Measurements from ENCODE around the gene FBXW10B.
"Not testable (repeated sequence)": the region's sequence is repeated elsewhere in the genome, so short reads cannot be mapped to it uniquely, and the experiment has no call there.

Gene FBXW10B

DNA sequence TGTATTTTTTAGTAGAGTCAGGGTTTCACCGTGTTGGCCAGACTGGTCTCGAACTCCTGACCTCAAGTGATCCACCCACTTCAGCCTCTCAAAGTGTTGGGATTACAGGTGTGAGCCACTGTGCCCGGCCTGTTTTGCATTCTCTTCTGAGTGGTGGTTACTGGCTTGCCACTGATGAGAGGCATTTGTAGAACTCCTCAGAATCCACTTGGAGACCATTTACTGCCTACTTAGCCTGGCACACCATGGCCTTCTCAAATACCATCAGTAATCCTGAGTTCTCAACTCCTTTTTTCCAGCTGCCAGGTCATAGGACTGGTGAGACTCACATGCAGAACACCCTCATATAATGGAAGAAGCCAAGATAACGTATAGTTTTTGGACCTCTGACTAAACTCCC lies 22.5 kb upstream of the FBXW10B start:
- DNase-seq (ENCODE audit: low spot score) = not testable (repeated sequence)

DNA sequence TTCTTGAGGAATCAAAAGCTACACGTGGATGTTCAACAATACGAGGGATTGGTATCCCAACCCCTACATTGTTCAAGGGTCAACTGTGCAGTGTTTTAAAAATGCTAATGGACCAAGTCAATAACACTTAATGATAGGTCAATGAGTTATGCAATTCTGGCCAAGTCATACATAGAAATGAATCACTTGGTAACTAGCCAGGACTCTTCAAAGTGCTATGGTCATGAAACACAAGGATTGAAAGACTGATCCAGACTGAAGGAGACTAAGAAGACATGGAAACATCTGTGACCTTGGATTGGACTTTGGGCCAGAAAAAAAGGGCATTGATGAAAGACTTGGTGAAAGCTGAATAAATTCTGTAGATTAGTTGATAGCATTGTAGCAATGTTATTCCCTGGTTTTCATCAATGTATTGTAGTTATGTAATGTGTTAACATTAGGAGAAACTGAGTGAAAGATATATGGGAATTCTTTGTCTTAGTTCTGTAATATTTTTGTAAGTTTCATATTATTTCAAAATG lies 11.5 kb upstream of the FBXW10B start:
- not testable (repeated sequence) for DNase-seq (ENCODE audit: low spot score)

DNA sequence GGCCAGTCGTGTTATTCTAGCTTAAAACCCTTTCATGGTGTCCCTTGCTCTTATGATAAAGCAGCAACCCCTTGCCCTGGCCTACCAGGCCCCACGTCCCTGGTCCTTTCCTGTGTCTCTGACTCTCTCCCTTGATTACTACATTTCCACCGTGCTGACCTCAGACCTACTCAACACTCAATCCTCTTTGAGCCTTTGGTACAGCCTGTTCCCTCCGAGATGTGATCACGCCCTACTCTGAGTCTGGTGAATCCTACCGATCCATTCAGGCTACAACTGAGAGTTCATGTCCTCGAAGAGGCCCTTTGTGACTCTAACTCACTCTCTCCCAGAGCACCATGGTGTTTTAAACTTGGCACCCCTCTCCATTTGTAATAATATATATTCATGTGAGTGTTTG lies 10.5 kb upstream of the FBXW10B start:
- DNase-seq (ENCODE audit: low spot score) = not testable (repeated sequence)

DNA sequence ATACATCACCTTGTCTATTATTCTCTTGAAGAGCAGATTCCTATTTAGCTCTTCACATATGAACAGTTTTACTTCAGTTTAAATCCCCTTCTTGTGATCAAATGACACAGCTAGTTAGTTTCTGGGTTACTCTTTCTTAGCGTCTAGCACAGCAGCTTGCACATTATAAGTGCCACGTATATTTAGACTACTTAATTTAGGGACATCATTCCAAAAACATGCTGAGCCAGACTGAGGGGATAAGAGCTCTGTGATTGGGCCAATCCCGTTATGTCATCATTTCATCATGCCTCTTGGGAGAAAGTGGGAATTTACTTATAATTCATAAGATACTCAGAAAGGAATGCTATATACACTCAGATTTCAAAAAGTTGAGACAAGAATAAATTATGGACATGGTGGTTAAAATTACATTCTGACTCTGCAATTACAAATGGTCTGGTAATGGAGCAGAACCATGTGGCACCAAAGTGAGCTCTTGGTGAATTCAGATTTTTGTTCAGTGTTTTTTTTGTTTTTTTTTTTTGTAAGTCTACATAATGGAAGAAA lies 4.2 kb upstream of the FBXW10B start:
- peak; percentile 50 for DNase-seq (ENCODE audit: low spot score)

DNA sequence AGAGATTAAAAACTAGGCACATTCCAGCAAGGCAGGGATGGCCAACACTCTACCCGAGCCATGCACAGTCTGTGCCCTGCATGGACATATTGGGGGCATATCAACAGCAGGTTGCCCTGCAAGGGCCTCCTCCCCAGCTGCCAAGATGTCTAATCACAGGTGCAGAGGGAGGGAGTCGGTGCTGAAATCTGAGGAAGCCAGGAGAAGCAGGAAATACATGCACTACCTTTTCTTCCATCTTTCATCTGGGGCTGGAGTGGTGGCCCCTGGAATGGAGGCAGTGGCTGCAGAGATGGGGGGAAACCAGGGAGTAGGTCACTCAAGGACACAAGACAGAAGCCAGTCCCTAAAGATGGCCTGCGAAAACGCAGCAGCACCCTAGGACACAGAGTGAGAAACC lies 3.8 kb upstream of the FBXW10B start:
- peak; percentile 79 for DNase-seq (ENCODE audit: low spot score)

DNA sequence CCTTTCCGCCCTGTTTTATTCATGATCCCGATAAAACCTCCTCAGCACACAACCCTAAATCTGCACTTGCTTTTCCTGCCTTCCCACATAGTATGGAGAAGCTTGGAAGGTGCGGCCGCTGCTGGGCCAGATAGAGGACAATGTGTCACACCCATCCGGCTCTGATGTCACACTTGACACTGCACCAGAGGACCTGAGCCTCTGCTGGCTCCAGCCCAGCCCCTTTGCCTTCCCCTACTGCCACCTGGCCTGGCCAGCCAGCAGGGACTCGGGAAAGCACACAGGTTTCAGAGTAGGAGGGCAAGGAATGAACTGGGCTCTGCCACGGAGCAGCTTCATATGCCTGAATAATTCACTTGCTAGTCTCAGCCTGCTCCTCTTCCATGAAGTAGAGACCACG lies 2.6 kb upstream of the FBXW10B start:
- DNase-seq (ENCODE audit: low spot score) = peak; percentile 75

DNA sequence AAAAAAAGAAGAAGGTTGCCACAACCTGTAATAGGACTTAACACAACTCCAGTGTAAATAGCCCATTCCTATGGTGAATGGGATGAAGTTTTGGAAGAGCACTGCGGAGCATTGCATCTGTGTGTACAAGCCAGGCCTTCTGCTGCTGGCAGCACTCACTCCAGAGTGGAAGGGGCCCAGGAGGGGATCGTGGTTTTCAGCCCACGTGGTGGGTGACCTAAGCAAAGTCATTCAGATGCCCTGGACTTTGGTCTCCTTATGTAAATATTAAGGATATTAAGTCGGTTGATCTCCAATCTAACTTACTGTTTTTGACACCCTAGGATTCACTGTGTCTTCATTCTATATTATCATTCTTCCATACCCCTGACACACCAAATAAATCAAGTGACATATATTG lies 2.7 kb downstream of the FBXW10B start:
- DNase-seq (ENCODE audit: low spot score) = not testable (repeated sequence)

DNA sequence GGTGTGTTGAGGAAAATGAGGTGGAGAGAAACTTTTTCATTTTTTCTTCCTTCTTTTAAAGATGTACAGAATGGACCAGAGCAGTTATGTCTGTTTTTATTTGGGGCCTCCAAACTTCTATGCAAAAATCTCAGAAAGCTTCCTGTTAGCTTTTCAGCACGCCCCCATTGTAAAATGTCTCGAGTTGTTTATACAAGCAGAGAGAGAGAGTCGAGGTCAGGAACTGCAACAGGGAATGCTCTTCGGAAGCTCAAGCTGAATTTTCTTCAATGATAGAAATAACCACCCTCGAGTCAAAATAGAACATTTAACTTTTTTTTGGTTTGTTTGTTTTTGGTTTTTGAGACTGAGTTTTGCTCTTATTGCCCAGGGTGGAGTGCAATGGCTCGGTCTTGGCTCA lies 3.7 kb downstream of the FBXW10B start:
- DNase-seq (ENCODE audit: low spot score) = not testable (repeated sequence)

DNA sequence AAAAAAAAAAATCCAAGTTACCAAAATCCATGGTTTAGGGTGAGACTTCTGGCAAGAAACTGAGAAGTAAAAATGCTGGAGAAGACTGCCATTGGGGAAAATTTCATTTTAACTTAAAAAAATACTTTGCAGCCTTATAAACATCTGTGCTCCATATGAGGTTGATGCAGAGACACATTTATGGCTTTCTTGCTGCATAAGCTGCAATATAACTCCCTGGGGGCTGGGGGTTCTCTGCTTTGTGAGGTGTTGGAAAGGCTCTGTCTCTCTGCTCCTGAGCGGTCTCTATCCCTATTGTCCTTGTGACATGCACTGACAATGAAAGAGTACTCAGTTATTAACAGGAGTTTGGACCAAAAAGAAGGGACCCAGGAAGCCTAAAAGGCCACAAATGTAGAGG lies 6.4 kb downstream of the FBXW10B start:
- not testable (repeated sequence) for DNase-seq (ENCODE audit: low spot score)

DNA sequence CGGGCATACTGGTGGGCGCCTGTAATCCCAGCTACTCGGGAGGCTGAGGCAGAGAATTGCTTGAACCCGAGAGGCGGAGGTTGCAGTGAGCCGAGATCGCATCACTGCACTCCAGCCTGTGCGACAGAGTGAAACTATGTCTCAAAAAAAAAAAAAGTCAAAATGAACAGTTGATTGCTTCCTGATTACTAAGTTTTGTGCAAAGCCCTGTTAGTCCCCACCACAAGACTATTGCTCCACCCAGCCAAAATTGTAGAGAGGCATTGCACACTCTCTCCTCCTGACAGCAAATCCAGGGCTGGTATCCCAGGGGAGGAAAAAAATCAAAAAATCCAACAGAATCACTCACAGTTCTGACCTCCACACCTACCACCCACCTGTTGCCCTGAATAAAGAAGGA lies 26.5 kb downstream of the FBXW10B start:
- not testable (repeated sequence) for DNase-seq (ENCODE audit: low spot score)

DNA sequence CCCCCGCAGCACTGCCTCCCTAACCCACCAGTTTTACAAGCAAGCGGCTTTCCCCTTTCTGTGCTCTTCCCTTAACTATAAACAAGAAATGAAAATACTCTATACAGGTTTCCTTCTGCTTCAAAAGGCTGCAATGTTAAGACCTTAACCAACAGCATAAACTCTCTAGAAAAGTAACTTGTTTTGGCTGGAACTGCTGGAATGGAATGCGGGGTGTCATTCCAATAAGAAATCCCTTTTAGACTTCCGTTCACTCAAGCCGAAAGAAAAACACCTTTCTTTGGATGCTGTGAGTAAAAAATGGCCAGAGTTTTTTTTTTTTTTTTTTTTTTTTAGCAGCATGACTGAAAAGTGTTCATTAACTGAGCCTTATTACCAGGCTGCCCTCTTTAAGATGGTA lies 27.5 kb downstream of the FBXW10B start:
- not testable (repeated sequence) for DNase-seq (ENCODE audit: low spot score)

DNA sequence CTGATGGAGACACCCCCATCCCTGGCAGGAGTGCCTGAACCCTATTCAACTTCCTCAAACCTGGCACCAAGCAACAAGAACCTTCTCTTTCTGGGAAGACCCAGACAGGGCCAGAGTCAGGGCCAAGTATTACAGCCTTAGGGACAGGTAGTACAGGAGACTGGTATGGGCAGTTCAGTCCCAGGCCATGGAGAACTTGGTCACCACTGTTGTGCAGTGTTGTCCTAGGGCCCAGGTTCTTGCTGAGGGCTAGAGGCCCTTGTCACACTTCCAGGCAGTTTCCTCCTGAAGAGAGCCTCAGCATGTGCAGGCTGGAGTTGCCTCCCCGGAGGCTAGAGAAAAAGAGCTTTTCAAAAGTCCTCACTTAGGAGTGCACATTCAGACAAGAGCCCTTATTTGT lies 28.7 kb downstream of the FBXW10B start:
- not testable (repeated sequence) for DNase-seq (ENCODE audit: low spot score)

DNA sequence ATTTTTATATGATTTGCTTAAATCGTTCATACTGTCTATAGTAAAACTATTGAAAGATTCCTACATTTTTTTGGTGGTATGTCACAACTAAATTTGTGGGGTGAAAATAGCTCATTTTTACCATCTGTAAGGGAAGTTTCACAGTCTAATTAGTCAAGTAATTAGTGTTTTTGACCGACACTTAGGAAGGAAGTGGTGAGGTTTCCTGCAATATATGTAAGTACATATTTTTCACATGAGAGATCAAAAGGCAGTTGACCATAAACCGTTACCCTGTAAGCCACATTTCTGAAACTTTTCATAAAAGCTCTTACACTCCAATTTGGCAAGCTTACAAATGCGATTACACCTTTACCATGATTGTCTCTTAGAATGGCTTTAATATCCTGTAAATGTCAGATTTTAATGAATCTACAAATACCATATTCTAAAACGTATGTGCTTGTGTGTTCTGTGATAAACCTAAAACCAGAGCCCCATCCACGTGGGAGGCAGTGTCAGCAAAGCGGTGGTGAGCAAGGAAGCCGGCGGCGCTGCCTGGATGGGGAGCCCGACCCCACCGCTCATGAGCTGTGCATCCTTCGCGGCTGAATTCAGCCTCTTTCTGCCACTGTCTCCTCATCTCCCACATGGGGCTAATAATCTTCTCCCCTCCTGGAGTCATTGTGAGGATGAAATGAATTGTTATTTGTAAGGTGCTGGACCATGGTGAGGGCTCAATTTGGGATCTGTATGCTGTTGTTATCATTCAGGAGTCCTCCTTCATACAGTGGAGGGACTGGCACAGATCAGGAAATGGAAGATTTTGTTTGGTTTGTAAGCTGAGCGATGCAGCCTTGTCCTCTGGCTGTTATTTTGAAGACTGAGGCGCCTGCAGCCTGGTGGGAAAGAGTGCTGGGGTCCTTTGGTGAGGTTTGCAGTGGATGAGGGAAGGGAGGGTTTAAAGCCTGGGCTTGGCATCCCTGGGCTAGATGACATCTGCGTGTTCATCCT lies 29.7 kb downstream of the FBXW10B start:
- DNase-seq (ENCODE audit: low spot score) = not testable (repeated sequence)

DNA sequence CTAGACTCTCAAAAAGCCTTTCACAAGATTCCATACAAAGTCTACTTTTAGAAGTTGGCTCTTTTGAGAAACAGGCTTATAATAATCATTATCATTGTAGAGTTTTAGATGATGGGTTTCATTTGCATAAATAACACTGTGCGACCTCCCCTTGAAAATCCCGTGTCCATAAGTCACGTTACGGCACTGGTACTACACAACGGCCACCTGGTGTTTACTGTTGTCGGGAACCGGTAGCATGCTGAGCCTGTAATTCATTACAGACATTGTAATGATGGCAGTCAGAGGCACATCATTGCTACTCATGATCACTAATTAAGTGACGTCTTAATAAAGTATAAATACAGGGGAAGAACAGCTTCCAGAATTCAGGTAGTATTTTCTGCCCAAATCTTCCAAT lies 31.5 kb downstream of the FBXW10B start:
- not testable (repeated sequence) for DNase-seq (ENCODE audit: low spot score)

DNA sequence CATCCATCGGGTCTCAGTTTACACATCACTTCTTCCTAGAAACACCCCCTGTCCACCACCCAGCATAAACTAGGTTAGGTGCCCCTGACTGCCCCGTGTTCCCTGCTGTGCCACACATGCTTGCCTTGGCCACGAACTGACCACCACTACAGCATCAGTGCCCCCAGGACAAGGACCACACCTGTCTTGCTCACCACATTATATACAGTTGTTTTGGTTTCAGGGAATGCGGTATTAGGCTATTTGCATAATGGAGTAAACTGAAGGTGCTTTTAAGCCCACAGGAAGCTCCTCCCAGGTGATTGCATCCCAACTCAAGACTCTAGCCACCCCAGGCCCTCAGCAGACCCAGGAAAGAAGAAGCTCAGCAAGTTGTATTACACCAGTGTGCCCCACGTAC lies 36.2 kb downstream of the FBXW10B start:
- DNase-seq (ENCODE audit: low spot score) = not testable (repeated sequence)

DNA sequence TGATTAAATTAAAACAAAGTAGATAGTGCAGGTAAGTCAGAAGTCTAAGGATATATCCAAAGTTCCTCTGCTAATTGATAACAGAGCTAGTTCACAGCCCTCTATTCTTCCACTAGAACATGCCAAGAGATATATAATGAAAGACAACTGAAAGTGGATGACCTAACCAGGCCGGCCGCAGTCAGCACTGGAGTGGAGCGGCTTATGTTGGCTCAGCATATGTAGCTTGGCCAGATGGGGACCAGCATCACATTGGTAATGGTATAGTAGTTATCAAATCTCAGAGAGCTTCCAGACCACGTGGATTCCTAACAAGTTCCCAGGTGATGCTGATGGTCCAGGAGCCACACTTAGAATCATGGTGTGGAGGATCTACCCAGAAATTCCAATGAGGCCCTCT lies 38.0 kb downstream of the FBXW10B start:
- DNase-seq (ENCODE audit: low spot score) = not testable (repeated sequence)

DNA sequence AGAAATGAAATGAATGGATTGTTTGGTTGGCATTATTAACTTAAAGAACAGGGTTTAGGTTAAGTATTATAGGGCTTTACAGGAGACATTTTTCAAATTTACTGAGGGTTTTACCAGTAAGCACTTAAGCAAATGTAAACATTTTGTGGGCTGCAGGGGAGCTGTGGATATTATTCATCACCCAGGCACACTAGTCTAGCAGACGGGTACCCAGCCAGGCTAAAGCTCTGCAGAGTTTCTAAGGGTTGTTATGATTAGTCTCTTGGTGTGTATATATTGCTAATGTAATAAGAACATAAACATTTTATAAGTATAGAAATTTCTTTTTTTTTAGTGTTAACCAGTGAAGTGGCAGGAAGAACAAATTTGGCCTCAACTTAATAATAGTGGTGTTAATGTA lies 42.7 kb downstream of the FBXW10B start:
- not testable (repeated sequence) for DNase-seq (ENCODE audit: low spot score)

DNA sequence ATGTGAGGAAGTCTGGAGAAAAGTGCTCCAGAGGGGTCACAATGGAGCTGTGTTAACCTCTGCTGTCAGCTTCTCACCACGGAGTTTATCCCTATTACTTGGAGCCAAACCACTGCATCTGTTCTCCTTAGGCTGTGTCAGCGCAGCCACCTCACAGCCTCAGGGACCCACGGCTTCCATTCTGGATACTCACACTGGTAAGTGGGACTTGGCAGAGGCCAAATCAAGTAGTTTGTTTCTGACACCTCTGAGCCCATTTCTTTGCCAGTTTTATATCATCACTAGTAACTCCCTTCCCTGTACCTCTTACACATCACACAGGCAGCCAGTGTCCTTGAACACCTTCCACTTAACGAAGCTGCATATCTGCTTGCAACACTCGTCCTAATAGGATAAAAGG lies 44.8 kb downstream of the FBXW10B start:
- not testable (repeated sequence) for DNase-seq (ENCODE audit: low spot score)

DNA sequence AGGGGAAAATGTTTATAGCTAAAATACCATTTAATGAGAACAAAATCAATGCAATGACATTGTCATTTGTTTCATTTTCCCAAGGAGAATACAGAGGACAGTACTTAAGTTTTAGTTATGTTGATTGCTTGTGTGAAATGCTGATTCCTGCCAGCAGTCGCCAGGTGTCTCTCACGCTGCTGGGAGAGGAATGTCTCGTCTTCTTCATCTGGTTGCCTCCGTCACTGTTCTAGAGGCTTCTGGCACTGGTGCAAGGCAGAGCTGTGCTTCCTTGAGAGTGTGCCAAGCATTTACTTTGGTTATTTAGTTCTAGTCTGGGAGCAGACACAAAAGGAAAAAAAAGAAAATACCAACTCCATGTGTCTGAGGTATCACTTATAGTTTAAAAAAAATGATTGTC lies 45.6 kb downstream of the FBXW10B start:
- DNase-seq (ENCODE audit: low spot score) = peak; percentile 21
